ENCODE data around the gene CADPS2. TPM values are rescaled to one million over a fixed set of nuclear protein-coding genes. Genes with fewer than 3 reads are reported as not detected.

CADPS2 gene
- total RNA-seq, 4 donors from 2014 or later = 27.3 to 154 (median 114) TPM

- TF ChIP-seq EP300 (IDR thresholded peaks at IDR 0.05) (no peak), POLR2AphosphoS5 (IDR thresholded peaks at IDR 0.05) (no peak), POLR2A (IDR thresholded peaks at IDR 0.05; ENCODE audit: low read depth) (no peak)
- TF ChIP-seq, protein P1, sequence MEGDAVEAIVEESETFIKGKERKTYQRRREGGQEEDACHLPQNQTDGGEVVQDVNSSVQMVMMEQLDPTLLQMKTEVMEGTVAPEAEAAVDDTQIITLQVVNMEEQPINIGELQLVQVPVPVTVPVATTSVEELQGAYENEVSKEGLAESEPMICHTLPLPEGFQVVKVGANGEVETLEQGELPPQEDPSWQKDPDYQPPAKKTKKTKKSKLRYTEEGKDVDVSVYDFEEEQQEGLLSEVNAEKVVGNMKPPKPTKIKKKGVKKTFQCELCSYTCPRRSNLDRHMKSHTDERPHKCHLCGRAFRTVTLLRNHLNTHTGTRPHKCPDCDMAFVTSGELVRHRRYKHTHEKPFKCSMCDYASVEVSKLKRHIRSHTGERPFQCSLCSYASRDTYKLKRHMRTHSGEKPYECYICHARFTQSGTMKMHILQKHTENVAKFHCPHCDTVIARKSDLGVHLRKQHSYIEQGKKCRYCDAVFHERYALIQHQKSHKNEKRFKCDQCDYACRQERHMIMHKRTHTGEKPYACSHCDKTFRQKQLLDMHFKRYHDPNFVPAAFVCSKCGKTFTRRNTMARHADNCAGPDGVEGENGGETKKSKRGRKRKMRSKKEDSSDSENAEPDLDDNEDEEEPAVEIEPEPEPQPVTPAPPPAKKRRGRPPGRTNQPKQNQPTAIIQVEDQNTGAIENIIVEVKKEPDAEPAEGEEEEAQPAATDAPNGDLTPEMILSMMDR (IDR thresholded peaks at IDR 0.05) = no peak
- Histone ChIP-seq H3K27me3 (no peaks in the 10 kb centered on the region), H3K4me3 (no peak overlapping the region), H3K27ac (replicated peaks in 1 of 4) (no peak overlapping the region), H3K4me1 (no peaks in the 10 kb centered on the region), H3K36me3 (no peaks in the 10 kb centered on the region), H3K9me3 (no peaks in the 10 kb centered on the region)
- WGBS = 89% methylated on average over 4 of the region's 4 CpGs
- no peak for DNase-seq (ENCODE audit: extremely low spot score)
- intact Hi-C loops (cut with DNase I) = no loop called here
These were observed 367.8 kb downstream of the CADPS2 start for GRCh38 chr7:122518488-122518887.

- Histone ChIP-seq H3K4me1 (no peaks in the 10 kb centered on the region), H3K27me3 (no peaks in the 10 kb centered on the region), H3K27ac (replicated peaks in 1 of 4) (no peak overlapping the region), H3K9me3 (no peaks in the 10 kb centered on the region), H3K4me3 (no peak overlapping the region), H3K36me3 (no peaks in the 10 kb centered on the region)
- WGBS = 92% methylated on average over 1 of the region's 1 CpG
- TF ChIP-seq POLR2A (IDR thresholded peaks at IDR 0.05; ENCODE audit: low read depth) (no peak), EP300 (IDR thresholded peaks at IDR 0.05) (no peak), POLR2AphosphoS5 (IDR thresholded peaks at IDR 0.05) (no peak)
- TF ChIP-seq, protein P1 (IDR thresholded peaks at IDR 0.05) = no peak
- DNase-seq (ENCODE audit: extremely low spot score) = no peak
- intact Hi-C loops (cut with DNase I) = no loop called here
These were observed 368.7 kb downstream of the CADPS2 start for GRCh38 chr7:122517576-122517975.

- TF ChIP-seq POLR2A (IDR thresholded peaks at IDR 0.05; ENCODE audit: low read depth) (no peak), EP300 (IDR thresholded peaks at IDR 0.05) (no peak), POLR2AphosphoS5 (IDR thresholded peaks at IDR 0.05) (no peak)
- TF ChIP-seq, protein P1 (IDR thresholded peaks at IDR 0.05) = no peak
- Histone ChIP-seq H3K4me1 (no peaks in the 10 kb centered on the region), H3K4me3 (no peak overlapping the region), H3K36me3 (no peaks in the 10 kb centered on the region), H3K9me3 (no peaks in the 10 kb centered on the region), H3K27me3 (no peaks in the 10 kb centered on the region), H3K27ac (replicated peaks in 1 of 4) (no peak overlapping the region)
- intact Hi-C loops (cut with DNase I) = no loop called here
- 60% methylated on average over 1 of the region's 1 CpG for WGBS
- DNase-seq (ENCODE audit: extremely low spot score) = no peak
These were observed 370.9 kb downstream of the CADPS2 start for GRCh38 chr7:122515404-122515803.

DNA sequence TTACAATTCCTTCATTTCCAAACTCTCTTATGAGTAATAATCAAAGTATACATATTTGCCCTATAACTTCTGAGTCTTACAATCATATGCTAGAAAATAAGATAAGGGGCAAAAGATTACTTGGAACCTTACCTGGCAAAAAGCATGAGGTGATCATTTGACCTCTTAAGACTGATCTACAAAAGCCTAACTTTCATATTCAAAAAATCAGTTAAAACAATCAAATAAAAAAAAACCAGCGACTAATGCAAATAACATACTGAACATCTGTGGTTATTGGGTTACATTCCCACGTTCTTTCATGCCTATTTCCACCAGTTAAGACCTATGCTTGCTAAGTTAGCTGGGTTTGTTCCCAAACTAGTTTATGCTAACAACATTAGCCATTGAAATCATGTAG is 375.0 kb downstream of the CADPS2 start:
- TF ChIP-seq EP300 (IDR thresholded peaks at IDR 0.05) (no peak), POLR2AphosphoS5 (IDR thresholded peaks at IDR 0.05) (no peak), POLR2A (IDR thresholded peaks at IDR 0.05; ENCODE audit: low read depth) (no peak)
- TF ChIP-seq, protein P1 (IDR thresholded peaks at IDR 0.05) = no peak
- Histone ChIP-seq H3K27me3 (no peaks in the 10 kb centered on the region), H3K36me3 (no peaks in the 10 kb centered on the region), H3K4me3 (no peak overlapping the region), H3K4me1 (no peaks in the 10 kb centered on the region), H3K27ac (replicated peaks in 1 of 4) (no peak overlapping the region), H3K9me3 (no peaks in the 10 kb centered on the region)
- 74% methylated on average over 2 of the region's 2 CpGs for WGBS
- intact Hi-C loops (cut with DNase I) = no loop called here
- DNase-seq (ENCODE audit: extremely low spot score) = no peak

DNA sequence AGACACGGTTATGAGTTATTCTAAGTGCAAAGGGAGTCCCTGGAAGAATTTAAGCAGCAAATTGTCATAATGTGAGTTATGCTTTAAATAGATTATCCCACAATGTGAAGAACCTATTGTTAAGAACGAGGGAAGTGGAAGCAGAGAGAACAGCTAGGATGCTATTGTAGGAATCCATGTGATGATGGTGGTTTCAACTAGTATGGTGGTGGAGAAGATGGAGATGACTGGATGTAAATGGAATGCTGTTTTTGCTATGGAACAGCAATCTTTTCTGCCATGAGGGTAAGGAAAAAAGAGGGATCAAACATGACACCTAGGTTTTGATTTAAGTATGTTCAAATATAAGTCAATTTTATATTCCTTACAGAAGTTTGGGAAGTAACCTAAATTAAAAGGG is 378.7 kb downstream of the CADPS2 start:
- H3K27ac ChIP-seq (replicated peaks in 1 of 4) = no peak overlapping the region
- H3K4me3 ChIP-seq = no peak overlapping the region
- WGBS = 63% methylated on average over 2 of the region's 2 CpGs
- DNase-seq (ENCODE audit: extremely low spot score) = no peak
- no peaks in the 10 kb centered on the region for H3K27me3 ChIP-seq
- H3K4me1 ChIP-seq = no peaks in the 10 kb centered on the region
- TF ChIP-seq EP300 (IDR thresholded peaks at IDR 0.05) (no peak), POLR2A (IDR thresholded peaks at IDR 0.05; ENCODE audit: low read depth) (no peak), POLR2AphosphoS5 (IDR thresholded peaks at IDR 0.05) (no peak)
- TF ChIP-seq, protein P1 (IDR thresholded peaks at IDR 0.05) = no peak
- H3K36me3 ChIP-seq = no peaks in the 10 kb centered on the region
- intact Hi-C loops (cut with DNase I) = no loop called here
- no peaks in the 10 kb centered on the region for H3K9me3 ChIP-seq
